HL-60/S4 treated with phorbol 12-myristate 13-acetate at 8.2 ng/mL for 4 days and 3 days (cell line): ENCODE measurements around the gene EML6.

Experiments used
- in situ Hi-C: fragments of 300-500 bp; cut with MboI; formaldehyde crosslinking; loops from 2 replicates; pipeline ENCODE4 v1.15.0; 2022; ENCODE audit warnings: low sequenced_read_pairs

EML6 gene

GRCh38 chr2:54706622-54707021 is 16.8 kb upstream of the EML6 start:
- in situ Hi-C loops = no loop called here

GRCh38 chr2:54708584-54709335 is 14.7 kb upstream of the EML6 start:
- in situ Hi-C loops = no loop called here

GRCh38 chr2:54709336-54709809 is 14.1 kb upstream of the EML6 start:
- in situ Hi-C loops = no loop called here

- in situ Hi-C loops = no loop called here
Measured at GRCh38 chr2:54710216-54710615, 13.2 kb upstream of the EML6 start.

- in situ Hi-C loops = no loop called here
Measured at GRCh38 chr2:54712516-54712915, 10.9 kb upstream of the EML6 start.

- in situ Hi-C loops = no loop called here
Measured at GRCh38 chr2:54714996-54715395, 8.5 kb upstream of the EML6 start.

GRCh38 chr2:54716375-54716774 is 7.1 kb upstream of the EML6 start:
- in situ Hi-C loops = no loop called here

GRCh38 chr2:54720563-54720962 is 2.9 kb upstream of the EML6 start:
- in situ Hi-C loops = no loop called here

- in situ Hi-C loops = no loop called here
Measured at GRCh38 chr2:54722641-54723040, 821 bp upstream of the EML6 start.

GRCh38 chr2:54723996-54724559 is 616 bp downstream of the EML6 start:
- in situ Hi-C loops = no loop called here

GRCh38 chr2:54724560-54725342 is 1.3 kb downstream of the EML6 start:
- in situ Hi-C loops = no loop called here

- in situ Hi-C loops = no loop called here
Measured at GRCh38 chr2:54725343-54726099, 2.1 kb downstream of the EML6 start.

GRCh38 chr2:54726431-54726830 is 3.0 kb downstream of the EML6 start:
- in situ Hi-C loops = no loop called here

GRCh38 chr2:54726940-54727339 is 3.5 kb downstream of the EML6 start:
- in situ Hi-C loops = no loop called here

- in situ Hi-C loops = no loop called here
Measured at GRCh38 chr2:54728669-54729120, 5.2 kb downstream of the EML6 start.

- in situ Hi-C loops = no loop called here
Measured at GRCh38 chr2:54735636-54736035, 12.2 kb downstream of the EML6 start.

GRCh38 chr2:54738281-54738680 is 14.8 kb downstream of the EML6 start:
- in situ Hi-C loops = no loop called here

- in situ Hi-C loops = no loop called here
Measured at GRCh38 chr2:54740333-54740732, 16.9 kb downstream of the EML6 start.

GRCh38 chr2:54741250-54741649 is 17.8 kb downstream of the EML6 start:
- in situ Hi-C loops = no loop called here

- in situ Hi-C loops = no loop called here
Measured at GRCh38 chr2:54750040-54750439, 26.6 kb downstream of the EML6 start.

GRCh38 chr2:54752439-54752838 is 29.0 kb downstream of the EML6 start:
- in situ Hi-C loops = no loop called here
